ENCODE data around the gene UBE2Z.

DNA sequence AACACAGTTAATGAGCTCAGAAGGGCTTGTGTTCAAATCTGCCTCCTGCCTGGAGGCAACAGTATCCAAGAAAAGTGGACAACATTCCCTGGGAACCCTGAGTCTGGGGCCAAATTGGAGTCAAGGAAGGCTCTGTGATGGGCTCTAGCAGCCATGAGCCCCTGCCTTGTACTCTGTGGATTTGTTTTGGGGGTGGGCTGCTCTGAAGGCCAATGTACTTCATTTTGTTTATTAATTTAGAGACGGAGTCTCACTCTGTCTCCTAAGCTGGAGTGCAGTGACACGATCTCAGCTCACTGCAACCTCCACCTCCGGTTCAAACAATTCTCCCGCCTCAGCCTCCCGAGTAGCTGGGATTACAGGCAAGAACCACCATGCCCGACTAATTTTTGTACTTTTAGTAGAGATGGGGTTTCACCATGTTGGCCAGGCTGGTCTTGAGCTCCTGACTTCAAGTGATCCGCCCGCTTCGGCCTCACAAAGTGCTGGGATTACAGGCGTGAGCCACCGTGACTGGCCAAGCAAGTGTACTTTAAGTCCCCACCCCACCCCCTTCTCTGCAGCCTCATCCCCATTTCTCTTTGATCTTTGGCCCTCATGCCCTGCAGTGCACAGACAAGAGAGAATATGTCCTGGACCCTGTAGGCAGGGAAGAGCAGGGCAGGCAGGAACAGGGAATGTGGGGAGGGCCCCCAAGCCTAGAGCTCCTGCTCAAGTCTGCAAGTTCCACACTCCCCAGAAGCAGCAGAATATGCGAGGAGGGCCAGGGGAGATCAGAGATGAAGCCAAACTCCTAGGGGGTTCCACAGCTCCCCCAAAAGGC, 62.9 kb downstream of the UBE2Z start:
- TF ChIP-seq, protein P1, sequence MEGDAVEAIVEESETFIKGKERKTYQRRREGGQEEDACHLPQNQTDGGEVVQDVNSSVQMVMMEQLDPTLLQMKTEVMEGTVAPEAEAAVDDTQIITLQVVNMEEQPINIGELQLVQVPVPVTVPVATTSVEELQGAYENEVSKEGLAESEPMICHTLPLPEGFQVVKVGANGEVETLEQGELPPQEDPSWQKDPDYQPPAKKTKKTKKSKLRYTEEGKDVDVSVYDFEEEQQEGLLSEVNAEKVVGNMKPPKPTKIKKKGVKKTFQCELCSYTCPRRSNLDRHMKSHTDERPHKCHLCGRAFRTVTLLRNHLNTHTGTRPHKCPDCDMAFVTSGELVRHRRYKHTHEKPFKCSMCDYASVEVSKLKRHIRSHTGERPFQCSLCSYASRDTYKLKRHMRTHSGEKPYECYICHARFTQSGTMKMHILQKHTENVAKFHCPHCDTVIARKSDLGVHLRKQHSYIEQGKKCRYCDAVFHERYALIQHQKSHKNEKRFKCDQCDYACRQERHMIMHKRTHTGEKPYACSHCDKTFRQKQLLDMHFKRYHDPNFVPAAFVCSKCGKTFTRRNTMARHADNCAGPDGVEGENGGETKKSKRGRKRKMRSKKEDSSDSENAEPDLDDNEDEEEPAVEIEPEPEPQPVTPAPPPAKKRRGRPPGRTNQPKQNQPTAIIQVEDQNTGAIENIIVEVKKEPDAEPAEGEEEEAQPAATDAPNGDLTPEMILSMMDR (IDR thresholded peaks at IDR 0.05; ENCODE audit: insufficient read depth, low read length) = no peak
- TF ChIP-seq, protein P2, sequence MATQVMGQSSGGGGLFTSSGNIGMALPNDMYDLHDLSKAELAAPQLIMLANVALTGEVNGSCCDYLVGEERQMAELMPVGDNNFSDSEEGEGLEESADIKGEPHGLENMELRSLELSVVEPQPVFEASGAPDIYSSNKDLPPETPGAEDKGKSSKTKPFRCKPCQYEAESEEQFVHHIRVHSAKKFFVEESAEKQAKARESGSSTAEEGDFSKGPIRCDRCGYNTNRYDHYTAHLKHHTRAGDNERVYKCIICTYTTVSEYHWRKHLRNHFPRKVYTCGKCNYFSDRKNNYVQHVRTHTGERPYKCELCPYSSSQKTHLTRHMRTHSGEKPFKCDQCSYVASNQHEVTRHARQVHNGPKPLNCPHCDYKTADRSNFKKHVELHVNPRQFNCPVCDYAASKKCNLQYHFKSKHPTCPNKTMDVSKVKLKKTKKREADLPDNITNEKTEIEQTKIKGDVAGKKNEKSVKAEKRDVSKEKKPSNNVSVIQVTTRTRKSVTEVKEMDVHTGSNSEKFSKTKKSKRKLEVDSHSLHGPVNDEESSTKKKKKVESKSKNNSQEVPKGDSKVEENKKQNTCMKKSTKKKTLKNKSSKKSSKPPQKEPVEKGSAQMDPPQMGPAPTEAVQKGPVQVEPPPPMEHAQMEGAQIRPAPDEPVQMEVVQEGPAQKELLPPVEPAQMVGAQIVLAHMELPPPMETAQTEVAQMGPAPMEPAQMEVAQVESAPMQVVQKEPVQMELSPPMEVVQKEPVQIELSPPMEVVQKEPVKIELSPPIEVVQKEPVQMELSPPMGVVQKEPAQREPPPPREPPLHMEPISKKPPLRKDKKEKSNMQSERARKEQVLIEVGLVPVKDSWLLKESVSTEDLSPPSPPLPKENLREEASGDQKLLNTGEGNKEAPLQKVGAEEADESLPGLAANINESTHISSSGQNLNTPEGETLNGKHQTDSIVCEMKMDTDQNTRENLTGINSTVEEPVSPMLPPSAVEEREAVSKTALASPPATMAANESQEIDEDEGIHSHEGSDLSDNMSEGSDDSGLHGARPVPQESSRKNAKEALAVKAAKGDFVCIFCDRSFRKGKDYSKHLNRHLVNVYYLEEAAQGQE (IDR thresholded peaks at IDR 0.05; ENCODE audit: insufficient replicate concordance, low read depth) = no peak
- TF ChIP-seq SPI1 (IDR thresholded peaks at IDR 0.05; ENCODE audit: borderline replicate concordance, low read depth) (no peak), POLR2AphosphoS5 (IDR thresholded peaks at IDR 0.05; ENCODE audit: low read depth) (no peak)
